ENCODE measurements around the gene NGFR. TPM values are rescaled to one million over a fixed set of nuclear protein-coding genes. Genes with fewer than 3 reads are reported as not detected.

NGFR gene
- total and polyA plus RNA-seq, 4 experiments from 2014 or later, result 0.47 TPM; not detected in 3

DNA sequence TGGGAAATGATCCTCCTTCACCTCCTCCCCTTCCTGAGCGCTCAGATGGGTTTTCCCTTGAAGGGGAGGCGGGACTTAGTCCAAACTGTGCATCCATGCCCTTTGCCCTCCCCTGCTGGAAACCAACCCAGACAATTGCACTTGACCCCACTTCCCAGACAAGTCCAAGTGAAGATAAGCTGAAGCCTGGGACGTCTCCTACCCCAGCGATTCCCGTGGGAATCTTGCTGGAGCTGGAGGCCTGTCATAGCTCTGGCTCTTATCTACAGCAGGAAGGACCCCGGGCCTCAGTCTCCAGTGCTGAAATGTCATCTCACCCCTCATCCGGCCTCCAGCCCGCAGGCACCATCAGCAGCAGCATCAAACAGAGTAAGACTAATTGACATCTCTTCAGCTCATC, 6.5 kb upstream of the NGFR start:
- Mint-ChIP-seq H3K36me3 (no peaks in the 10 kb centered on the region), H3K4me1 (peaks cover 0 to 3% (median 0%) of the 10 kb centered on the region in 4 donors), H3K9me3 (no peaks in the 10 kb centered on the region), H3K27ac (no peak overlapping the region), H3K4me3 (no peak overlapping the region), H3K27me3 (peaks cover 27 to 30% of the 10 kb centered on the region in 2 donors)
- Histone ChIP-seq H3K9me3 (ENCODE audit: control insufficient read depth in 1 of 2, low read length in 2 of 2) (no peaks in the 10 kb centered on the region), H3K4me1 (ENCODE audit: insufficient read depth, low read length) (no peaks in the 10 kb centered on the region), H3K27me3 (ENCODE audit: insufficient read depth, low read length) (peaks cover 15% of the 10 kb centered on the region), H3K27ac (ENCODE audit: low read depth, low read length) (no peak overlapping the region), H3K4me3 (ENCODE audit: low read length in 2 of 2) (no peak overlapping the region), H3K36me3 (ENCODE audit: insufficient read depth, low read length) (no peaks in the 10 kb centered on the region)
- ChIA-PET POLR2A (ENCODE audit: partially characterized antibody) (no interaction called here), CTCF (ENCODE audit: partially characterized antibody) (interaction anchor here (1.4 to 1.7 kb wide), 2 partner anchors 19 to 53 kb away, joined by 3 to 4 read pairs; no protein-coding TSS in a partner anchor)
- intact Hi-C loops (cut with micrococcal nuclease), result no loop called here
- no peak for DNase-seq

DNA sequence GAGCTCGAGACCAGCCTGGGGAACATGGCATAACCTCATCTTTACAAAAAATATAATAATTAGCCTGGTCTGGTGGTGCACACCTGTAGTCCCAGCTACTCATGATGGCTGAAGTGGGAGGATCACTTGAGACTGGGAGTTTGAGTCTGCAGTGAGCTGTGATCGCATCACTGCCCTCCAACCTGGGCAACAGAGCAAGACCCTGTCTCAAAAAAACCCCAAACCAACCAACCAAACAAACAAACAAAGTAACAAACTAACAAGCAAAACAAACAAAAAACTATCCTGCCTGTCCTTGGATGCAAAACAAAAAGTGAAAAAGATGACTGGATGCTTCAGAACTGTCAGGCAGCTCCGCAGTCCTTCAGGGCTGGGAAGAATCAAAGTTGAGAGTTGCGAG, 5.7 kb upstream of the NGFR start:
- peaks cover 2 to 6% (median 4%) of the 10 kb centered on the region in 4 donors for H3K4me1 Mint-ChIP-seq
- H3K27ac ChIP-seq (ENCODE audit: low read depth, low read length), result no peak overlapping the region
- no peak for DNase-seq
- POLR2A ChIA-PET (ENCODE audit: partially characterized antibody), result no interaction called here
- no peaks in the 10 kb centered on the region for H3K36me3 Mint-ChIP-seq
- no peak overlapping the region for H3K27ac Mint-ChIP-seq
- CTCF ChIA-PET (ENCODE audit: partially characterized antibody), result interaction anchor here (1.4 to 1.7 kb wide), 2 partner anchors 20 to 53 kb away, joined by 3 to 4 read pairs; no protein-coding TSS in a partner anchor
- peaks cover 27 to 30% of the 10 kb centered on the region in 2 donors for H3K27me3 Mint-ChIP-seq
- H3K9me3 Mint-ChIP-seq, result no peaks in the 10 kb centered on the region
- H3K36me3 ChIP-seq (ENCODE audit: insufficient read depth, low read length), result no peaks in the 10 kb centered on the region
- no peak overlapping the region for H3K4me3 Mint-ChIP-seq
- peaks cover 15% of the 10 kb centered on the region for H3K27me3 ChIP-seq (ENCODE audit: insufficient read depth, low read length)
- no peaks in the 10 kb centered on the region for H3K9me3 ChIP-seq (ENCODE audit: control insufficient read depth in 1 of 2, low read length in 2 of 2)
- no peaks in the 10 kb centered on the region for H3K4me1 ChIP-seq (ENCODE audit: insufficient read depth, low read length)
- intact Hi-C loops (cut with micrococcal nuclease), result no loop called here
- no peak overlapping the region for H3K4me3 ChIP-seq (ENCODE audit: low read length in 2 of 2)

DNA sequence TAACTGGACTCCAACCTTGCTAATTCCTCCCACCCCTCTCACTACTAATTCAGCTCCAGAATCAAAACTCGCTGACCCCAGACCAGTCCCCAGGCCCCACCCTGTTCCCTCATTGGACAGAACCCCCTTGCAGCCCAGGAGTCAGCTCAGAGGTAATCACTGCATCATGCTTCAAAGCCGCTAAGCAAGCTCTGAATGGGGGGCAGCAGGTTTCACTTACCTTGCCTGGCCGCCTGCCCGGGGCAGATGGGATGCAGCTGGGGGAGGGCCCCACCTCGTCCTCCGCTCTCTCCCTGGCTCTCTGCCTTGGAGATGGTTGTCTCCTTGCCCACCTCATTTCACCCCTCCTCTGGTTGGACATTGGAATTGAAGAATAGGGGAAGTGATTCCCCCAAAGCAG, 4.8 kb upstream of the NGFR start:
- no peak overlapping the region for H3K4me3 ChIP-seq (ENCODE audit: low read length in 2 of 2)
- POLR2A ChIA-PET (ENCODE audit: partially characterized antibody), result no interaction called here

DNA sequence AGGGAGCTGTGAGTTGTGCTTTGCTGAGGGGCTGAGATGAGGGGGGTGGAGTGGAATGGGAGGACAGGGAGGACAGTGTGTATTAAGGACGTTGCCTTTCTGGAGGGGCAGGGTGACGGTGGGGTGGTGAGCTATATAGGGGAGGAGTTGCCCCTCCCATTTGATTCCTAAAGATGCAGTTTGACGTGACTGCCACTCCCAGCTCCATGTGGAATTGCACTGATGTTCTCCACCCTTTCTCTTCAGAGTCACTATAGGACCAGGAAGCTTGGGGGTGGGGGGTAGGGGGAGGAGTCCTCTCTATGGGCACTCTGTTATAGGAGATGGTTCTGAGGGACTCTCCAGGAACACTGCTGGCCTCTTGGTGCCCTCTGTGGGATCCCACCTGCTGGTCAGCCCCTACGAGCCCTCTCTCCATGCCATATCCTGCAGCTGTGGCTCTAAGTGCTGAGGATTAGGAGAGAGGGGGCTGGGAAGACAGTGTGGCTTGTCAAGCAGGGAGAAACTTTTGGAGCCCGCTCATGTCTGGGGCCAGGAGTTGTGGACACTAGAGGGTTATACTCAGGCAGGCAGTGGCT, 3.8 kb upstream of the NGFR start:
- peaks cover 15 to 20% of the 10 kb centered on the region in 2 donors for H3K27me3 Mint-ChIP-seq
- no peak overlapping the region for H3K4me3 ChIP-seq (ENCODE audit: low read length in 2 of 2)
- CTCF ChIA-PET (ENCODE audit: partially characterized antibody), result interaction anchor here (0.7 to 1.5 kb wide), 2 partner anchors 13 to 44 kb away, joined by 3 to 4 read pairs; no protein-coding TSS in a partner anchor

More for the DNA sequence above, 4.8 kb upstream of the NGFR start:
- Histone ChIP-seq H3K27ac (ENCODE audit: low read depth, low read length) (no peak overlapping the region), H3K36me3 (ENCODE audit: insufficient read depth, low read length) (no peaks in the 10 kb centered on the region), H3K9me3 (ENCODE audit: control insufficient read depth in 1 of 2, low read length in 2 of 2) (no peaks in the 10 kb centered on the region), H3K4me1 (ENCODE audit: insufficient read depth, low read length) (peaks cover 5% of the 10 kb centered on the region), H3K27me3 (ENCODE audit: insufficient read depth, low read length) (peaks cover 15% of the 10 kb centered on the region)
- CTCF ChIA-PET (ENCODE audit: partially characterized antibody), result interaction anchor here (0.5 to 1.5 kb wide), 2 partner anchors 12 to 95 kb away, joined by 3 read pairs; no protein-coding TSS in a partner anchor
- no peak overlapping the region for H3K4me3 Mint-ChIP-seq
- no peak for DNase-seq
- H3K27me3 Mint-ChIP-seq, result peaks cover 20 to 22% of the 10 kb centered on the region in 2 donors
- no peak overlapping the region for H3K27ac Mint-ChIP-seq
- no peaks in the 10 kb centered on the region for H3K36me3 Mint-ChIP-seq
- intact Hi-C loops (cut with micrococcal nuclease), result no loop called here
- H3K9me3 Mint-ChIP-seq, result no peaks in the 10 kb centered on the region
- H3K4me1 Mint-ChIP-seq, result peaks cover 6 to 12% (median 8%) of the 10 kb centered on the region in 4 donors

DNA sequence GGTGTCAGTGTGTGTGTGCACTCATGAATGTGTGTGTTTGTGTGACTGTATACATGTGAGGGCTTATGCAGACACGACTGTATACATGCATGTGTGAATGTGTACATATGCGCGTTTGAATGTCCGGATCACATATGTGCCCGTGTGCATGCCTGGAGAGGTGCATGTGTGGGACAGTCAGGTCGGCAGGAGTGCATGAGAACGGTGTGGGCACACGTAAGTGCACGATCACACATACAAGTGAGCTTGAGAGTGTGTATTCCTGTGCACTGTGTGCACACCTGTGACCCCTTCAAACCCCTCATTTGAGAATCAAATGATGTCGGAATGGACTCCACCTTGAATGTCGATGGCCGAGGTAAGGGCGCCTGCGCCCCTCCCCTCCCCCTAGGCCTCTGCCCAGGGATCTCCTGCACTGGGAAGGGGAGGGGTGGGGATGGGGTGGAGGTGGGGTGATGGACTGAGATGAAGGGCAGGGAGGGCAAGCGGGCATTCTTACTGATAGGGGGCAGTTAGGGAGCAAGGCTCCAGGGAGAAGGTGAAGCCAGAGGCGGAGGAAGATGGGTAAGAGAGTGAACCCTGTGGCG, 601 bp upstream of the NGFR start:
- Mint-ChIP-seq H3K9me3 (peaks cover 0 to 4% (median 0%) of the 10 kb centered on the region in 8 donors), H3K27me3 (peaks cover 18 to 21% of the 10 kb centered on the region in 2 donors), H3K36me3 (no peaks in the 10 kb centered on the region), H3K4me3 (peak overlapping the region; percentile 71 to 84 (median 78)), H3K27ac (peak overlapping the region in 4 of 7 donors; percentile 25 to 54 (median 51)), H3K4me1 (peaks cover 11 to 41% (median 16%) of the 10 kb centered on the region in 4 donors)
- peak overlapping the region in 1 of 2 donors; percentile 32 for H3K4me3 ChIP-seq (ENCODE audit: low read length in 2 of 2)
- POLR2A ChIA-PET (ENCODE audit: partially characterized antibody), result no interaction called here
- DNase-seq, result no peak
- peaks cover 34% of the 10 kb centered on the region for H3K4me1 ChIP-seq (ENCODE audit: insufficient read depth, low read length)
- CTCF ChIA-PET (ENCODE audit: partially characterized antibody), result interaction anchor here (1.2 to 4.2 kb wide), 2 partner anchors 14 to 62 kb away, joined by 3 to 34 read pairs; no protein-coding TSS in a partner anchor
- no peak overlapping the region for H3K27ac ChIP-seq (ENCODE audit: low read depth, low read length)
- no peaks in the 10 kb centered on the region for H3K36me3 ChIP-seq (ENCODE audit: insufficient read depth, low read length)
- H3K27me3 ChIP-seq (ENCODE audit: insufficient read depth, low read length), result peaks cover 16% of the 10 kb centered on the region
- no peaks in the 10 kb centered on the region for H3K9me3 ChIP-seq (ENCODE audit: control insufficient read depth in 1 of 2, low read length in 2 of 2)
- intact Hi-C loops (cut with micrococcal nuclease), result no loop called here

More for the DNA sequence above, 3.8 kb upstream of the NGFR start:
- intact Hi-C loops (cut with micrococcal nuclease), result no loop called here
- POLR2A ChIA-PET (ENCODE audit: partially characterized antibody), result no interaction called here
- Mint-ChIP-seq H3K27ac (no peak overlapping the region), H3K36me3 (no peaks in the 10 kb centered on the region), H3K9me3 (no peaks in the 10 kb centered on the region), H3K4me1 (peaks cover 6 to 18% (median 8%) of the 10 kb centered on the region in 4 donors), H3K4me3 (no peak overlapping the region)
- DNase-seq, result no peak
- no peaks in the 10 kb centered on the region for H3K36me3 ChIP-seq (ENCODE audit: insufficient read depth, low read length)
- H3K9me3 ChIP-seq (ENCODE audit: control insufficient read depth in 1 of 2, low read length in 2 of 2), result no peaks in the 10 kb centered on the region
- peaks cover 15% of the 10 kb centered on the region for H3K4me1 ChIP-seq (ENCODE audit: insufficient read depth, low read length)
- H3K27ac ChIP-seq (ENCODE audit: low read depth, low read length), result no peak overlapping the region
- H3K27me3 ChIP-seq (ENCODE audit: insufficient read depth, low read length), result peaks cover 13% of the 10 kb centered on the region

DNA sequence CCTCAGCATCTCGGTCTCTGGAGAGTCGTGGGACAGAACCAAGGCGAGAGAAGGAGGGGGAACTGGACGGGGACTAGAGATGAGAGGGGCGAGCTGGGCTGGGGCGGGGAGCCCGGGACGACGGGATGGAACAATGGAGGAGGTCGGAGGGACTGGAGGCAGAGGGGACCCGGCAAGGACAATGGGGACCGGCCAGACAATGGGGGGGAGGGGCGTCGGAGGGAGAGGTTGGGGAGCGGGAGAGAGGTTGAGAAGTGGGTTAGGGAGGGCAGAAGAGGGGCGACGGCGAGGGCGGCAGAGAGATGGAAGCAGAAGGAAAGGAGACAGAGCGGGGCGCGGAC, 719 bp downstream of the NGFR start:
- H3K9me3 ChIP-seq (ENCODE audit: control insufficient read depth in 1 of 2, low read length in 2 of 2), result no peaks in the 10 kb centered on the region
- H3K27me3 ChIP-seq (ENCODE audit: insufficient read depth, low read length), result peaks cover 28% of the 10 kb centered on the region
- H3K27me3 Mint-ChIP-seq, result peaks cover 27 to 29% of the 10 kb centered on the region in 2 donors
- peak overlapping the region; percentile 74 to 87 (median 82) for H3K4me3 Mint-ChIP-seq
- H3K4me3 ChIP-seq (ENCODE audit: low read length in 2 of 2), result peak overlapping the region; percentile 42 to 76
- intact Hi-C loops (cut with micrococcal nuclease), result loop anchor here (1.0 to 2.0 kb wide), 2 partner anchors 60 to 81 kb away; partner anchors contain the start of gene PHB1
- peaks cover 0 to 4% (median 0%) of the 10 kb centered on the region in 8 donors for H3K9me3 Mint-ChIP-seq
- H3K27ac Mint-ChIP-seq, result peak overlapping the region in 3 of 7 donors; percentile 12 to 50 (median 47)
- peaks cover 11 to 41% (median 16%) of the 10 kb centered on the region in 4 donors for H3K4me1 Mint-ChIP-seq
- no peaks in the 10 kb centered on the region for H3K36me3 ChIP-seq (ENCODE audit: insufficient read depth, low read length)
- no peak for DNase-seq
- no peaks in the 10 kb centered on the region for H3K36me3 Mint-ChIP-seq
- POLR2A ChIA-PET (ENCODE audit: partially characterized antibody), result interaction anchor here (1.1 to 1.2 kb wide), 2 partner anchors 60 to 62 kb away, joined by 3 to 4 read pairs; no protein-coding TSS in a partner anchor
- no peak overlapping the region for H3K27ac ChIP-seq (ENCODE audit: low read depth, low read length)
- CTCF ChIA-PET (ENCODE audit: partially characterized antibody), result interaction anchor here (0.5 to 4.2 kb wide), 8 partner anchors 9 to 590 kb away, joined by 3 to 34 read pairs (median 4); no protein-coding TSS in a partner anchor
- H3K4me1 ChIP-seq (ENCODE audit: insufficient read depth, low read length), result peaks cover 34% of the 10 kb centered on the region

Measured in CD4-positive, alpha-beta memory T cell (primary cell).